Activated effector memory CD4-positive, alpha-beta T cell treated with Interleukin-2 at 50 U/mL for 16 hours (primary cell): ENCODE data around the gene HOXD13.

ENCODE experiments used
- DNase-seq: peaks from one replicate; pipeline ENCODE4 v3.0.0-alpha.2; 2020

Gene HOXD13

DNA sequence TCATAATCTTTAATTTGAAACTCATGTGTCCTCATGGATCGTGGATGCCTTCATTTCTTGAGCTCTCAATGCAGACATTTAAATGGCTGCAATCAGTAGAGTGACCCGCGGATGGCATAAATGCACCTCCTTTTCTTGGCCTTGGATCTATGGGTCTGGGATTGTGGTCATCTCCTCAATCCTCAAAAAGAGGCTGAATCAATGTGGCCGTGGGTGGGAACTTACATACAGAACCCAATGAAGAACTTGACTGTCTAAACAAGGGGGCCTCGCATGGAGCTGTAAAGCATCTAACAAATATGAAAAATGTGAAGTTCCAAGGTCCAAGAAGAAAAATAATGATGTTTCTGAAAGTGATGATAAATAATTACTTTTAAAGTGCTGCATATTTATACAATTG, 2.9 kb downstream of the HOXD13 start:
- DNase-seq = no peak

DNA sequence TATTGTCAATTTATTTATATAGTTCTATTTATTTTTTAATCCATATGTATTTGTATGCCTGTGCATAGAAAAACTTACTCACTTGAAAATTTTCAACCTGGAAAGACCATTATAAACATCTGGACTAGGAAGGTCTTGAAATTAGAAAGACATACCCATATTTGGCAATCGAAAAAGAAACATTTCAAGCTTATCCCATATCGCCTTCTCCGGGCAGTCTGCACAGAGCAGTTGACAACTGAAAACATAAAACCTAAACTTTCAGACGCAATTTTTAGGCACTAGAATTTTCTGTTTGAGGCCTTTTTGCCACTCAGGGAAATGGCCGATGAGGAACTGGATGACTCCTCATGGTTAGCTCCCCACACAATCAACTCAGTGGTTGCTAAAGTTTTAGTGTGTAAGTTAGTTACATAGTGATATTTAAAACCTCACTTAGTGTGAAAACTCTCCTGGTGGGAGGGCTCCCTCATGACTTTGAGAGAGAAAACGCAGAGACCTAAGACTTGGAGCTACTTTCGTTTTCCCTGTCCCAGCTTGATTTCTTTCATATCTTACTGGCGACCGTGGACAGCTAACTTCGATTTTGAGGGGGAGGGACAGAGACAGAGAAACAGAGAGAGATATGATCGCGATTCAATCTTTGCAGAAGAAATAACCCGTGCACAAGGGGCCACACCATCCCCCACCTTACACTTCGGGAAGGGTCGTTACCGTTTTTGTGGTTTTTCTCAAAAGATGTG, 3.9 kb downstream of the HOXD13 start:
- no peak for DNase-seq

DNA sequence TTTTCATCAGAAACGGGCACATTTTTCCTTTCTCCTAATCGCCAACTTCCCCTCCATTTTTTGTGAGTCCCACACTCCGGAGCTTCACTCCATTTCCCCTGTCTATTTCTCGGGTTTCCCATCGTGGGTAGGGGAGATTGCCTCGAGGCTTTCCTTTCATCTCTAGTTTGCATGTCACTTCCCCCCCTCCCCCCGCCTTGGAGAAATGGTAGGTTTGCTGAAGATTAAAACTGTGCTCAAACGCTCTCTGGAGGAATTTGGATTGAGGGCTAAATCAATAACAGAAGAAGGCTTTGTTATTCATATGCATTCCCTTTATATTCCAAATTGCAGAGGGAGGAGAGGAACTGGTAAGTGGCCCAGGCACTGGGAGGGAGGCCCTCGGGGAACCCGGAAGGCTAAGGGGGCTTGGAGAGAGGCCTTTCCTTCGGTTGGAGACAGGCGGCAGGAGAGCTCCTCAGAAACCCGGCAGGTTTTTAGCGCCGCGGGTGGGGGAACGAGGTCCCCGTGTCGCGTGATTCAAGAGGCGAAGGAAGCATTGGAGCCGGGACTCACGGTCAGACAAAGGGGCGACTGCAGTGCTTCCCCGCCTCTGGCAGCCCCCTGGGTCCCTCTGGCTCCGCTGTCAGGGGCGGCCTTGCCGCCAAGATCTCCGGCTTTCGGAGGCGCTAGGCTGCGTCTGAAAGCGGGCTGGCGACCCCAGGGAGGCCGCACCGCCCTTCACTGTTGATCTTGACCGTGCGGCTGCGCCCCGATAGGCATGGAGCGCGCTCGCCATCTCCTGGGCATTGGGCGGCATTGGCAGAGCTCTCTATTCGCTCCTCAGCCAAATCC, 4.7 kb downstream of the HOXD13 start:
- DNase-seq = peak; percentile 25

DNA sequence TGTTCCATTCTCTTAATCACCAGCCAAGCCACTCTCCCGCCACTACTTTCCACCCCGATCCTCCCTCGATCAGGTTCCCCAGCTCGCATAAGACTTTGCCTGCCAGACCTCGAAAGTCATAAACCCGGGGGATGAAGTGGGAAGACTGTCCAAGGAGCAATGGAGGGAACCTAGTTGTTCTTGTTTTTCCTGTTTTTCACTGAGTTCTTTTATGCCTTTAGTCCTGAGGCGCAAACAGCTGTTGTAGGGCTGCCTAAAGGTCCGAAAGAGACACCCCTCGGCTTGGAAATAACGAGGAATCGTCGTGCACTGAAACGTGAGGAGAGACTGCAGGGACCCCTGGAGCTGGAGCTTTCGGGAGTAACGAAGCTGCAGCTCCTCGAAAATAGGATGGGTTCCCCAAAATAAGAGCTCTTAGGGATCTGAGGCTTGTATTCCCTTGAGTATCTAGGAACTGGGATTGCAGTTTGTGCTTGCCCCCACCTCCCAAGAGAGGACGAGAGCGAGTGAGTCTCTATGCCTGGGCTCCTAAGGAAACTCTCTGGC, 5.4 kb downstream of the HOXD13 start:
- no peak for DNase-seq

DNA sequence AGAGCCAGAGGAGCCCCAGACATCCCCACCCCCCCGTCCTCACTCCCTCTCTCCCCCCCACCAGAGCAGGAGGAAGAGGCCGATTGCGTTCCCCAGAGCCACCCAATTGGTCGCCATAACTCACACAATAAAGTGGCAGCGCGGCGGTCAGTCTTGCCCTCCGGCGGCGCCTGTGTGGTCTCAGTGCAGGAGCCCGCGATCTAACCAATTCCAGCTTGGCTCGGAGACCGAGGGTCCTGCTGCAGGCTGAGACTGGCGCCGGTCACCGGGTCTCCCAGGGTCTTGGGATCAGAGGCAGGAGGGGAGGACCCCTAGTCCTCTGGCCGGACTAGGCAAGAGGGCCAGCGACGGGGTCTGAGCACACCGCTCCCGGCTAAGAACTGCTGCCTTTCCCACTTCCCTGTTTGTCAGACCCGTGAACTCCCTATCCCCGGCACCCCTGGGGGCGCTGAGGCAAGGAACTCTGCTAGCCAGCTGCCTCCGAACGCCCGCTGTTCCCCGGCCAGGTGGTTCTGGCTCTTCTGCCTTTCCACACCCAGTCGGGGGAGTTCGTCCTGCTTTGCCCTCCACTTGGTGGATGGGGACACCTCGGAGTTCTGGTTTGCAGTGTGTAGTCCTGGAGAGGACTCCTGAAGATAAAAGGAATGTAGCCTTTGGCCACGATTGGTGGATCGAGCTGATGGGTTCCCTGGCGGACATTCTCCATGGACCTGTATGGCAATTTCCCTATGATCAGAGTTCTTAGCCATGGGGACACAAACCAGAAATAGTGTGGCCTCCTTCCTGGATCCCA, 6.0 kb downstream of the HOXD13 start:
- DNase-seq = no peak

DNA sequence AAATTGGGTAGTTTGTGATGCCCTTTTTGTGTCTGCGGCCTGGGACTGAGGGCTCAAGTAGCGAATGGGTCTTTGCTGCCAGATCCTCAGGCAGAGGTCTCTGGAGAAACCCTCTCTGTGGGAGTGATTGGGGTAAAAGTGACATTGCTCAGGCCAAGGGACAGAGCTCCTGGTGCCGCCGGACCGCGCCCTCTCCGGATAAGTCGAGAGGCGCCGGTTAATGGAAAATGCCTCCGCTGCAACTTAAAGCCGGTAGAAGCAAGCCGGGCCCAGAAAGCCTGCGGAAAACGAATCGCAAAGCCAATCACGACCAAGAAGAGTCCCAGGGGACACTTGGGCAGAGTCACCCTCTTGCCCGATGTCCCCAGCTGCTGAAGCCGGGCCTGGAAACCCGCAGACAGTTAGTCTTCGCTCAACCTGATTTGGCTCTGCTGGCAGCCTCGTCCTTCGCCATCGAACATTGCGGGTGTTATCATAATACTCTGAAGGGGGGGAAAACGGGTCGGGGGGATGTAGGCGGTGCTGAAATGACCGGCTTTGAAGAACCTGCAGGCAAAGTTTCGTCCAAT, 6.7 kb downstream of the HOXD13 start:
- DNase-seq = no peak

DNA sequence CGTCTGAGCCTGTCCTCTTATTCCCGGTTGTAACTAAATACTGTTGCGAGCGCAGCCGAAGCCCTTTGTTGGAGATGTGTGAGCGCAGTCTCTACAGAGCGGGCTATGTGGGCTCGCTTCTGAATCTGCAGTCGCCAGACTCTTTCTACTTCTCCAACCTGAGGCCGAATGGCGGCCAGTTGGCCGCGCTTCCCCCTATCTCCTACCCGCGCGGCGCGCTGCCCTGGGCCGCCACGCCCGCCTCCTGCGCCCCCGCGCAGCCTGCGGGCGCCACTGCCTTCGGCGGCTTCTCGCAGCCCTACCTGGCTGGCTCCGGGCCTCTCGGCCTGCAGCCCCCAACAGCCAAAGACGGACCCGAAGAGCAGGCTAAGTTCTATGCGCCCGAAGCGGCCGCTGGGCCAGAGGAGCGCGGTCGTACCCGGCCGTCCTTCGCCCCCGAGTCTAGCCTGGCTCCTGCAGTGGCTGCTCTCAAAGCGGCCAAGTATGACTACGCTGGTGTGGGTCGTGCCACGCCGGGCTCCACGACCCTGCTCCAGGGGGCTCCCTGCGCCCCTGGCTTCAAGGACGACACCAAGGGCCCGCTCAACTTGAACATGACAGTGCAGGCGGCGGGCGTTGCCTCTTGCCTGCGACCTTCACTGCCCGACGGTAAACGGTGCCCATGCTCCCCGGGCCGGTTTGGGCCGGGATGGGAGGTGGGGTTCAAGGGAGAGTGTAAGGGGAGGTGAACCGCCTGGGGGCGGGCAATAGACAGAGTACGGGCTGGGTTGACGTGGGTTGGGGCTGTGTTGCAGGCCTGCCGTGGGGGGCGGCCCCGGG, 7.4 kb downstream of the HOXD13 start, which contains the start of gene HOXD12:
HOXD12 (plus strand) TSS at position 68 of the 819 bp plus-strand sequence; CDS start at position 75, 7 bp downstream.
- DNase-seq = no peak

DNA sequence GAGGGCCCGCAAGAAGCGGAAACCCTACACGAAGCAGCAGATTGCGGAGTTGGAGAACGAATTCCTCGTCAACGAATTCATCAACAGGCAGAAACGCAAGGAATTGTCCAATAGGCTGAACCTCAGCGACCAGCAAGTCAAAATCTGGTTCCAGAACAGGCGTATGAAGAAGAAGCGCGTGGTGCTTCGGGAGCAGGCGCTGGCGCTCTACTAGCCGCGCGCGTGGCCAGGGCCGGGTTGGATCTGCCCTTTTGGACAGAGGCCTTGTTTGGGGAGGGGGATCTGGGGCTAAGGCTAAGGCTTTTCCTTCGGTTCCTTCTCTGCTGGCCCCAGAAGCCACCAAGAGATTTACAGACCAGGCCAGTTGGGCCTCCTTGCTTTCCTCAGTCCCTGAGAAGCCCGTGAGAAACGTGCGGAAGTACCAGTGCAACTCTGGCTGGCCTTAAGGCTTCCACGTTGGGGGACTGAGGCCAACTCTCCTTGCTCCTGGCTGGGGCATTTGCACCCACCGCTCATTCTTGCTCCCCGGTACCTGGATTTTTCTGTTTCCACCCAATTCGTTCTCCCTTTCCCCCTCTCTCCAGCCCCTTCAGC, 8.1 kb downstream of the HOXD13 start:
- no peak for DNase-seq

DNA sequence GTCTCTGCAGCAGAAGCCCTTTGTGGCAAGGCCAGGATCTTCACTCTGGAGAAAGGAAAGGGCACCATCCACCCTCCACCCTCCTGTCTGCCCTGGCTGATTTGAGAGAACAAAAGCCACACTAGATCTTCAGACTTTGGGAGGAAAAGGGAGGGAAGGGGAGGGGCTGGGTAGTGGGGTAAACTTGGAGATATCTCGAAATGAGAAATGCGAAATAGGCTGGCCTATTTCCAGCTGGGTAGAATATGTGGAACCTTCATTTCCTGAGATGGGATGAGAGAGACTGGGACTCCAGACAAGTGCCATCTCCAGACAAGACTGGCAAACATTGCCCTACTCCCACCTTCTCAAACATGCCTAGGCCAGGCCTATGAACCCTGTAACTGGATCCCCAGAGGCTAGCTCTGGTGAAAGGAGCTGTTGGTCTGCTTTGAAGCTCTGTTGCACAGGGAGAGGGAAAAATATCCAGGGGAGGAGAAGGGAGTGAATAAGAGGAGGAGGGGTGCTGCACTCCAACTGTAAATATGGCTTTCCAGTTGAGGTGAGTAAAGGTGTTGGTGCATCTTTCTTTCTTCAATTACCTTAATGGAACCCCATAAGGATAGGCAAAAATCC, 8.8 kb downstream of the HOXD13 start:
- no peak for DNase-seq

DNA sequence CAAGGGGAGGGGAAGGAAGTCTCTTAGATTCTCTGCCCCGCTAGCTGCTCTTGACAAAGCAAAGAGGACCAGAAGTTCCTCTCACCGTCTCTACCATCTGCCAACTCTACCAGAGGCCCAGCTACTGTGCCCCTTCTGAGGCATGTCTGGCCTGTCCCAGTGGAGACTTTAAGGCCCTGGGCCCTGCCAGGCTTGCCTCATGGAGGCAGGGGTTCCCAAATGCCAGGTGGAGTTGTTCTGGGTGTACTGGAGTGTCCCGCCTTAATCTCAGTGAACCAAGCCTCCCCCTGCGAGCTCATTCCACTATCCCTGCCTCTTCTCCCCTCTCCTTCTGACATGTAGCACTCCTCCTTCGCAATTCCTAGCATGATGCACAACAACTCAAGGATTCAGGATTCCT, 9.3 kb downstream of the HOXD13 start:
- DNase-seq = no peak

DNA sequence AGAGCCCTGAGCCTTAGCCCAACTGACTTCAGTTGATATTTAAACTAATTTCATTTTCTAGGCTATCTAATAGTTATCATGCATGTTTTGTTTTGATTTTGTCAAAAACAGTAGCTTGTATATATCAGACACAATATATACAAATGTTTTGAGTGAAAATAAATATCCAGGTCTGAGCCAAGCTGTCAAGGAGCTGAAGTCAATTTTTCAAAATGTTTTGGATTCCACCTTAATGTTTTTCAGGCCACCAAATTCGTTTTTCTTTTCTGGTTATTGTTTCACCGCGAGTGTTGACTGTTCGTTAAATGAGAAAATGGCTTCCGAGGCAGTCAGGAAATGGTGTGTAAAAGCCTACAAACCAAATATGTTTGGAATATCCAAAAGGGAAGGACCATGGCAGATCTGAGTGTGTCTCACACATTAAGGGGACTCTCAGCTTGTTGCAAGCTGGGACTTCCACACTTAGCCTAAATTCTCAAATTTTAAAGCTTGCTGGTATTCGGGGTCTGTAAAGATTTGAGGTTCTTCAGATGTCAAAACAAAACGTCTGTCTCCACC, 9.9 kb downstream of the HOXD13 start:
- DNase-seq = no peak

DNA sequence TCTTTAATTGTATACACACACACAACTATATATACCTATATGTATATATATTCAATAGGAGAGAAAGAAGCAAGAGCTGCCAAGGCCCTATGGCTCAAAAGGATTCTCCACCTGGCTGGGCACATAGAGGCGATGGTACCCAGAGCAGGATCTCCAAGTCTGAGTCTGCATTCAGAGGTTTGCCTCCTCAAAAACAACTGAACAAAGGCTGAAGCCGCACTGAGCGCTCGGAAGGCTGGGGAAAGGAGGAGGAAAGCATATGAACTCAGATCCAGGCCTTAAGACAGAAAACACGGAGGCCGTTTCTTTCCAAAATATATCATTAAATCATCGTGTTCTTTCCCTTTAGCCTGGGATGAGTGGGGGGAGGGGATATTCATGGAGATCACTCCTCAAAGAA, 10.7 kb downstream of the HOXD13 start:
- DNase-seq = no peak

DNA sequence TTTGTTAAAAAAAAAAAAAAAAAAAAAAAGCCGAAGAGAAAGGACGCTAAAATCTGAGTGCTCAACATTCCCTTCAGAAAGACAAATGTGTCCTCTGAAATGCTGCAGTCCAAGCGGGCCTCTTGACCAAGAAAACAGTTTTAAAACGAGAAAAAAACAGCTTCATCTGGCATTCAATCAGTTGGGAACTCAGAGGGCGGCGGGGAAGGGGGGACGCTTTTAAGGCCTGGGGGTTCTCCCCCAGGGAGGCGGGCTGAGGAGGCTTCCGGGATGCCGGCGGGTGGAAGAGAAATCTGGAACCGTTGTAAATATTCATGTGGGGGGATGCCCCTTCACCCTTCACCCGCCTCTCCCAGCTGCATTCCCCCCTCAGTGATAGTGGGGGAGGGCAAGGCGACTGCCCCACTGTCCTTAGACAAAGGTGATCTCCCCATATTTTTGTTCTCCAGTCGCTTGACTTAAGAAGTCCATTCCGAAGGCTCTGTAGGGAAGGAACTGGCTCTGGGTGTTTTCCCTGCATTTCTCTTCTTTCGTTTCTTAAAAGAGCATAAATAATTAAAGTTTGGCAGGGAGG, 11.3 kb downstream of the HOXD13 start:
- no peak for DNase-seq

DNA sequence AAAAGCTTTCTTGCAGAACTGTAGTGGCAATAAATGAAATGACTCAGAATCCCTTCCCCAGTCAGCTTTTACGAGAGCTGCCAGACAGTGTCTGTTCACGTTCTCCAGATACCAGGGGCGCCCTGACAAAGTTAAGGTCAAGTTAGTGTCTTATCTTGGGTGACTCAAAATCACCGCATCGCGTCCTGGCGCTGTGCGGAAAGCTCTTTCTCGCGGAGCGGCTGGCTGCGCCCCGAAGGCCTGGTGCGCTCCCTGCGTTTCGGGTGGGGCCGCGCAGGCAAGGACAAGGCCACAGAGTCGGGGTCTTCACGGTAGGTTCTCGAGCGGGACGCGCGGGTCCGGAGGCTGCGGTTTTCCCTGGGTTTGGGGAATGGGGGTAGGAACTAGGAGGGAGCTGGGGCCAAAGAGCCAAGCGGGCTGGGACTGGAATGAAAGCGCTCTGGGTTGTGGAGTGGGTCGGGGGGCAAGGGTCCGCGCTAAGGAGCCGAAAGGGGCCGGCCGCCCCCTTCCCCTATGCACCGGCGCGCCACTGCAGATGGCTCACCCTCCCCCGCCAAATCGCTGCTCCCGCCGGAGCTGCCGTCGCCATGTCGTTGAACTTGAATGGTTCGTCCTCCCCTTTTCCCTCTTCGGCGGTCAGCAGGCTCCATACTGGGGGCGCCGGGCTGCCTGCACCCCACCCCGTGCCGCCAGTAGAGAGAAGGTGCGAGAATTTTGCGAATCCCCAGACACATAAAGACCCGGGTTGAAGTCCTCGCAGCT, 12.0 kb downstream of the HOXD13 start:
- DNase-seq = no peak

DNA sequence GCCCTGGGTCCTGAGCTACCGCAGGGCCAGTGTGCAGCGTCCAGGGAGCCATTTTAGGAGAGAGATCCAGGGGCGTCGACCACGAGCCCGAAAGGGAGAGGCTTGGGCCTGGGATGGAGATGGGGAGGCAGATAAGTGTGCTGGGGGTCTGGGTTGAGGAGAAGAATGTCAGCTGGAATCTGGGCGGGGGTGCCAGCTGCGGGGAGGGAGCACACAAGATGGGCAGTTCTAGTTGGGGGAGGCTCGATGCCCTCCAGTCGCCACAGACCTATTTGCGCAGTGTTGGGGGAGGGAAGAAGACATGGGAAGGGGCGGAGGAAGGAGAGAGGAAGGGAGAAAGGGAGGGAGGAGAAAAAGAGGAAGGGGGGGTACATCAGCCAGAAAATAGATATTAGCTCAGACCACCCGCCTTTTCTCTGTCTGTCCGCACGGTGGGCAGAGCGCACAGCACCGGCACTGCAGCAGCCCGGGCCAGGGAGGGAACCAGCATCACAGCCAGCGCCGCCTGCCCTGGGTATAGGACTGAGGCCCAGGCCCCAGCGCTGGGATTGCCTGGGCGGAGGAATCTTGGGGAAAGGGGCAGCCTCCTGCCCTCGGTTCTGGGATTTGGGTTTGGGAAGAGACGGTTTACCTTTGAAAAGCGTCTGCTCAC, 12.7 kb downstream of the HOXD13 start:
- no peak for DNase-seq

DNA sequence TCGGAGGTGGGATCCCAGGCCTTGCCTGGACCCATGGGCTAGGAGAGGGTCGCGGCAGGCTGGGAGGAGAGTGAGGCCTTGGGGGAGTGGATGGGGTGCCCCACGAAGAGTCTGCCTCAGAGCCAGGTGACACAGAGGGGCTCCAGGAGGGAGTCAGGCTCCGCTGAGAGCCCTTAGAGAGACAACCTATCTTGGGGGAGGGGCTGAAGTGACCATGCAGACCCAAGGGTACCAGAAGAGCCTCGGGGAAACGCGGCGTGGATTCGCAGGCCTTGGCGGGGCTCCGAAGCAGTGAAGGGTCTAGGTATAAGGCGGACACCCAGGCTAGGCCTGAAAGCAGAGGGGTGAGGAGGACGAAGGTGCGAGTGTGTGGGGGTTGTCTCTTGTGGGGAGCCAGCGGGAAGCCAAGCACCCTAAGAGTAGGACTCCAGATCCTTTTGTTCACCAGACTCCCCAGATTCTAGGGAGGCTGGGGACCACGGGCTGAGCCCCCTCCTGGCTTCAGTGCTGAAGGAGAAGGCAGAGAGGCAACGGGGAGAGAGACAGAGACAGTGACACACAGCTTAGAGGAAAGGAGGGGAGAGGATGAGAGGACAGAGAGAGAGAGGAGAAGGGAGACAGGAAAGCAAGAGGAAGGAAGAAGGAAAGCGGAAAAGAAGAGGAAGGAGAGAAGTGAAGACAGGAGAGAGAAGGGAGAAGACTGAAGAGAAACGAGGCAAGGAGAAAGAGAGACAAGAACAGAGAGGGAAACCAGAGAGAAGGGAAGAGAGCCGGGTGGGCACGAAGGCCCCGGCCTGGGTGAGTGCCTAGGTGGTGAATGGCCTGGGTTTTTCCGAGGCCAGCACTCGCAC, 13.4 kb downstream of the HOXD13 start:
- no peak for DNase-seq

DNA sequence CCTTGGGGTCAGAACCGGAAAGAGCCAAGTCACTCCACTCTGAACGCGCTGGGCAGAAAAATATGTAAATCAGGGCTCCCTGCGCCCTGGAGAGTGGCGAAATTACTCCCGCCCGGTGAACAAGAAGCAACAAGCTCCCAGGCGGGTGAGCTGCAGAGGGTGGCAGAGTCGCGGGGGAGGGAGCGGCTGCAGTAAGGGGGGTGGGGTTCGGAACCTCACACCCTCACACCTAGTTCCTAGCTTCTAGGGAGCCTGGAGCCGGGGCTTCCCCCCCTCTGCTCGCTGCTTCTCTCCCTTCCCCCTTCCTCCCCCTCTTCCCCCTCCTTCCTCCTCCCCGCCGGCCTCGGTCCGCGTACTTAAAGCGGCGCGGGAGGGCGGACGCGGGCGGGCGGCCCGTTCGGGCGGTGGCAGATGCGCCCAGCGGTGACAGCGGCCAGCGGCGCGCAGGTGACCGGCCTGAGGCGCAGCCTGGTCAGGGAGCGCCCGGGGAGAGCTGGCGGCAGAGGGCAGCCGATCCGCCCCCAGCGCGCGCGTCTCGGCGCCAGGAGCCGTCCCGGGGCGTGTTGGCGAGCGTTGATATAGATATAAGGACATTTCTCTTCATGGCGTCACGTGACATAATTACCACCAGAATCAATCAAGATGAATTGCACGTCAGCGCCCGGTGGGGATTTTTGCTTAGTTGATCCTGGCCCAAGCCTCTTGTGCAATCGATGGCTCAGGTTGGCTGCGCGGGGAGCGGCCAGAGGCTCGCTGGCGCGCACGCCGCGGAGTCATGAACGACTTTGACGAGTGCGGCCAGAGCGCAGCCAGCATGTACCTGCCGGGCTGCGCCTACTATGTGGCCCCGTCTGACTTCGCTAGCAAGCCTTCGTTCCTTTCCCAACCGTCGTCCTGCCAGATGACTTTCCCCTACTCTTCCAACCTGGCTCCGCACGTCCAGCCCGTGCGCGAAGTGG, 14.3 kb downstream of the HOXD13 start, which contains the start of gene HOXD11:
HOXD11 (plus strand) TSS at position 700 of the 959 bp plus-strand sequence; CDS start at position 776, 76 bp downstream.
- no peak for DNase-seq
